Peyer's patch (tissue), 4 donors: Measurements from ENCODE around the gene UTS2B.

Experiments
- POLR2A ChIP-seq, 2 donors: fragments of 450-650 bp; IDR thresholded peaks; one replicate each; pipeline ENCODE4 v1.5.1; 2017; ENCODE audit warnings: antibody characterized with exemption in 2 of 2, mild to moderate bottlenecking in 2 of 2, moderate library complexity in 2 of 2
- TF ChIP-seq, protein P1 (sequence below), 6 experiments: fragments of 450-650 bp in 4 of 6; fragments of 200-600 bp in 2 of 6; sonication (generic) in 1 of 6; IDR thresholded peaks; one replicate each; pipeline ENCODE4 v1.5.1; 2017 to 2019; ENCODE audit warnings: antibody characterized with exemption in 6 of 6, mild to moderate bottlenecking in 3 of 6, moderate library complexity in 1 of 6

DNA sequence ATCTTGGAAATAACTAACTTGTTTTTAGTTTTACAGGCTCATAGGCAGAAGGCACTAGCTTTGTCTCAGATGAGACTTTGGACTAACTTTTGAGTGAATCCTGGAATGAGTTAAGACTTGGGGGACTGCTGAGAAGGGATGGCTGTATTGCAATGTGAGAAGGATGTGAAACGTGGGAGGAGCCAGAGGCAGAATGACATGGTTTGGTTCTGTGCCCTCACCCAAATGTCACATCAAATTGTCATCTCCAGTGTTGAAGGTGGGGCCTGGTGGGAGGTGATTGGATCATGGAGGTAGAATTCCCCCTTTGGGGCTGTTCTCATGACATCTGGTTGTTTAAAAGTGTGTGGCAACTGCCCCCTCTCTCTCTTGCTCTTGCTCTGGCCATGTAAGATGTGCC is 29.9 kb downstream of the UTS2B start:
- no peak for TF ChIP-seq POLR2A (IDR thresholded peaks at IDR 0.05)
- TF ChIP-seq, protein P1, sequence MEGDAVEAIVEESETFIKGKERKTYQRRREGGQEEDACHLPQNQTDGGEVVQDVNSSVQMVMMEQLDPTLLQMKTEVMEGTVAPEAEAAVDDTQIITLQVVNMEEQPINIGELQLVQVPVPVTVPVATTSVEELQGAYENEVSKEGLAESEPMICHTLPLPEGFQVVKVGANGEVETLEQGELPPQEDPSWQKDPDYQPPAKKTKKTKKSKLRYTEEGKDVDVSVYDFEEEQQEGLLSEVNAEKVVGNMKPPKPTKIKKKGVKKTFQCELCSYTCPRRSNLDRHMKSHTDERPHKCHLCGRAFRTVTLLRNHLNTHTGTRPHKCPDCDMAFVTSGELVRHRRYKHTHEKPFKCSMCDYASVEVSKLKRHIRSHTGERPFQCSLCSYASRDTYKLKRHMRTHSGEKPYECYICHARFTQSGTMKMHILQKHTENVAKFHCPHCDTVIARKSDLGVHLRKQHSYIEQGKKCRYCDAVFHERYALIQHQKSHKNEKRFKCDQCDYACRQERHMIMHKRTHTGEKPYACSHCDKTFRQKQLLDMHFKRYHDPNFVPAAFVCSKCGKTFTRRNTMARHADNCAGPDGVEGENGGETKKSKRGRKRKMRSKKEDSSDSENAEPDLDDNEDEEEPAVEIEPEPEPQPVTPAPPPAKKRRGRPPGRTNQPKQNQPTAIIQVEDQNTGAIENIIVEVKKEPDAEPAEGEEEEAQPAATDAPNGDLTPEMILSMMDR (IDR thresholded peaks at IDR 0.05) = no peak
